HG02571 (cell line): Measurements from ENCODE around the gene TFF2.

Source experiments
- ATAC-seq: cut with Tn5 transposase; IDR thresholded peaks from one replicate; pipeline ENCODE4 v1.9.1; 2021; ENCODE audit warnings: mild to moderate bottlenecking, moderate library complexity; ENCODE audit not compliant: unreplicated experiment

Gene TFF2, protein sequence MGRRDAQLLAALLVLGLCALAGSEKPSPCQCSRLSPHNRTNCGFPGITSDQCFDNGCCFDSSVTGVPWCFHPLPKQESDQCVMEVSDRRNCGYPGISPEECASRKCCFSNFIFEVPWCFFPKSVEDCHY

DNA sequence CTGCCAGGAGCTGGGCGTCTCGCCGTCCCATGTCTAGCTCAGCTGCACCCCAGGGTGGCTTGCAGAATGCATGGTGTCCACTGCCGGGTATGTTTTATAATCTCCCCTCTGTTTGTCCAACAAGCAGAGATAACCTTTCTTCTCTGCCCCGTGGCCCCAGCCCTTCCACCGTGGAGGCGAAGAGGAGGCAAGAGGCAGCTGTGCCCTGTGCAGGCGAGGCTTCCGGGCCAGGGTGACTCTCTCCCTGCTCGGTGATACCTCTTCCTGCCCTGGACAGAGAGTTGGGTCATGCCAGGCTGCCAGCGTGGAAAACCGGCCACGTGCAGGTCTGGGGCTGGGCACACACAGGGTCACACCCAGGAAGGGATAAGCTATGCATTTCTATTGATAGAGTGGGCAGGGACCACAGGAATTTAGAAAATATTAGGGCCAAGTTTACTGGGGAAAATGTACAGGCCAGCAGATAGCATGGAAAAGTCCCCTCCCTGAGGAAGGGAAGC, at the start of gene TFF2:
TFF2 (minus strand) TSS at position 68 of the 500 bp plus-strand sequence; CDS start at position 31, 37 bp downstream.
- no peak for ATAC-seq

DNA sequence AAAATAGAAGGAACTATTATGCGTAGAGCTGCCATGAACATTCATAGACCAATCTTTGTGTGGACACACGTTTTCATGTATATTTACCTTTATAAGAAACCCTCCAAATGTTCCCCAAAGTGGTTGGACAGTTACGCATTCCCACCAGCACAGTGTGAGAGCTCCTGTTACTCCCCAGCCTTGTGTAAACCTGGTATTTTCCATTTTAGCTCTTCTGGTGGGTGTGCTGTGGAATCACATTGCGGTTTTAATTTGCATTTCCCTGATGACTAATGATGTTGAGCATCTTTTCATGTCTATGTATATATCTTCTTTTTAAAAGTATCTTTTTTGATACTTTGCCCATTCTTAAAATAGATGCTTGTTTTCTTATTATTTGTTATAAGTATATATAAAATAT, 49.7 kb upstream of the TFF2 start:
- ATAC-seq: no peak

DNA sequence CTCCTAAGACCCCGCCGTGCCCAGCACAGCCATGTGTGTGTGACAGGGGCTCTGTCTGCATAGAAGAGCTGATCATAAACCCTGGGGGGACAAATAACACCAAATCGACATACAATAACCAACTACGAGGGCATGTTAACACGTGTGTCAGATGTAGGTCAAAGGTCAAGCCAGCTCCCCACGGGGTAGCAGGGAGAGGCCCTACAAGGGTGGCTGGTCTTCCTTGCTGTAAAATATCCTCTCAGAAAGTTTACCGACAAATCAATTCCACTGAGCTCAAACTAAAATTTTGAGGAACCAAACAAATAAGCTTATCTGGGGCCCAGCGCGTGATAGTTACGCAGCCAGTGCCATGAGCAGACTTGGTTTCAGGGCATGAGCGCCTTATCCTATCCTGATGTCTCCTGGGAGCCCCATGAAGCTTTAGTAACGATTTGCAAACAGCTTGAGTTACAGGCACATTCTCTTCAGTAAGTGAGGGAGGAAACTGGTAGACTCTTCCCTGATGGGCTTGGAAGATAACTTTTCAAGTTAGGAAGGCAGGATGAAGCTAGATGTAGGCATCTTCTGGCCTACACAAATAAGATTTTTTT, 47.7 kb upstream of the TFF2 start:
- ATAC-seq: no peak

DNA sequence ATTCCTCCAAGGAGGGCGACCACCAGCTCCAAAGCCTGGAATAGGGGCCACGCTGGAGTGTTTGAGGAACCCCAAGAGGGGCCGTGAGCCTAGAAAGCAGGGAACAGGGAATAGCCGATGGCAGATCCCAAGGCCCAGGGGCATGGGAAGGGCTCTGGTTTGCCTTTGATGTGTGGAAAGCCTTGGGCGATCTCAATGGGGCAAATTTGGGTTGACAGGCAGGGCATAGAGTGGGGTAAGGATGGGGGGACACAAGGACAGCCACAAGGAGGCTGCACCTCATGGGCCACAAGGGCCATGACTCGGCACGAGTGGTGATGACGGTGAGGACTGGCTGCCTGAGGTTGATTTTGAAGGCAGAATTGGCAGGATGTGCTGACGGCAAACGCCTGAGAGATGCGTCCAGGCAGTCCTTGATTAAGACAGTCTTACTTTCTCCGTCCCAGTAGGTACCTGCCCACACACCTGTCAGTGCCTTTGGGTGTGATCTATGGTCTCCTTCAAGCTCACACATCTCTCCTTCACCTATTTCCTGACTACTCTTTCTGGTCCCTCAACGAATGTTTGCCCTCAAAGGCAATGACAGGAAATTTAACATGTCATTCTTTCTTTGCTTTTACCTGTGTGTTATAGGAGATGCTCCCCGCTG, 47.1 kb upstream of the TFF2 start:
- ATAC-seq: no peak

DNA sequence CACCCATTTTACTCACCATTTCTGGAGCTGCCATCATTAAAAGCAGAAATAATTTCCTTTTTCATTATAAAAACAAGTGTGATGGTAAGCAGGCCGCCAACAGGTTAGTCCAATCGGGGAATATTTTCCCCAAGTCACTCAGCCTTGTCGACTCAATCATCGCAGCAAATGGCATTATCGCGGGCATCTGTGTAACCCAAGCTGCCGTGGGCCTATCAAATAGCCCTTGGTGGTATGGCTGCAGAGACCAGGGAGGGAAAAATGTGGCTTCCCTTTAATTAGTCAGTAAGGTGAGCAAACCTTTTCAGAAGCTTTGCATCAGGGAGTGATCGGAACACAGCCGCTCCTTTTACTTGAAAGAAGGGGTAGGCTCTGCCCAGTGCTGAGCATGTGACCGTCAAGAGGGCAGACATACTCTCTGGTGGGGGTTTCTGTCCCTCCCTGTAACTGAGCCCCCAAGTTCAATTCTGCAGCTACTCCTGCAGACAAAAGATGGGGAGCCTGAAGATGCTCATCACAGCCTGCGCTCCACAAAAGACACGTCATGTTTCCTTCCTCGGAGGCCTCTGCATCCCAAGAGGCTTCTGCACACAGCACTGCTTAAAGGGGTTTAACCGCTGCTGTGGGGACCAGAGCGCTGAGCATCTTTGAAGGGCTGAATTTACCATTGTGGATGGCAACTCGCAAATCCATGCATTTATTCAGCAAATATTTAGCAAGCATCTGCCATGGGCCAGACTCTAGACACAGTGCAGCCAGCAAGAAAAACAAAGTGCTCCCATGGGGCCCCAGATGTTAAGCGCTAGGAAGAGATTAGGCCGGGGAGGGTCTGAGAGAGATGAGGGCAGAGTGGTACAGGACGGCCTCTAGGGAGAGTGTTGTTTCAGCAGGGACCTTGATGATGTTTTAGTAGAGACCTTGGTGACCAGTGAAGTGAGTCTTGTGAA, 46.3 kb upstream of the TFF2 start:
- no peak for ATAC-seq

DNA sequence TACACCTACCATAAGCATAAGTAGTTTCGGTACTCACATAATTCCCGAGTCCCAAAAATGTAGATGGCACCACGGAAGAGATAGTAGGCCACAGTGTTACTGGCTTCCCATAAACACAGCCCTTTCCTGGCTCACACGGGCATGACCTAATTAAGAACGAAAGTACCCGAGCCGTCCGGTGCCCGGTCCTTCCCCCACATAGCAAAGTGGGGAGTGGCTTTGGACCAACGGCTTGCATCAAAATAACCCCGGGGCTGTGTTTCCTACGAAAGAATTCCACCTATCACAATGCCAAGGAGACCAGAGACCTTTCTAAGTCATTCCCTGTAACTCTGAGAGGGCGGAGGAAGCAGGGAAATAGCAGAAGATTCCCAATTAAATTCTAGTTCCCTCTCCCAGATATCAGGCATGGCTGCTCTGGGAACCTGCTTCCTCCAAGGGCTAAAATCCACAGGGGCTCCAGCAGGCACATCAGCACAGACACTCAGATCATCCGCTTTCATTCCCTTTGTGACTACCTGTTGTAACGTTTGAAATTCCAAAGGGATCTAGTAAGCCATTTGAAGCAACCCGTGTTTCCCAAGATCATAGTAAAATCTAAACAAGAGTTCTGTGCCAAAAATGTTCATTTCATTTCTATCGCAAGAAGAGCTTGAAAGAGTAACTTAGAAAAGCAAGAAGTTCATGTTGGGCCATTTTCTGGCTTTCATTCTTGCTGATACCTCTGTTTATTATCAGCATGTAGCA, 45.3 kb upstream of the TFF2 start, which contains the start of gene TMPRSS3:
TMPRSS3 (minus strand) TSS at position 148 of the 747 bp plus-strand sequence. CDS start 635 bp downstream, outside the sequence.
- no peak for ATAC-seq

DNA sequence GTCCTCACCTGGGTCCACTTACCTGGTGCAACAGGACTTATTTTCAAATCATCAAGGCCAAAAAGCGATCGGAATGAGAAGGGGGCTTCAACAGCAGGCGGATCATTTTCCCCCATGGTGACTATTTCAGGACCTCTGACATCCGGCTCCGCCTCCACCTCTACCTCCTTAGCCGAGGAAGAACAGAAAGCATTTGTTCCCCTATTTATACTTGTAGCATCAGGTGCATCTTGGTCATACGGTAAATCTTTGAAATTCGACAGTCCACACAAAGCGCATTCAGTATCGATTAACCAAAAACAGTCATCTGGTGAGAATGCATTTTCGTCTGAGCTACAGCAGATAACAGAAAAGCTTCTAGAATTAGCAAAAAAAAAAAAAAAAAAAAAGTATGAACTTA, 44.5 kb upstream of the TFF2 start:
- no peak for ATAC-seq

DNA sequence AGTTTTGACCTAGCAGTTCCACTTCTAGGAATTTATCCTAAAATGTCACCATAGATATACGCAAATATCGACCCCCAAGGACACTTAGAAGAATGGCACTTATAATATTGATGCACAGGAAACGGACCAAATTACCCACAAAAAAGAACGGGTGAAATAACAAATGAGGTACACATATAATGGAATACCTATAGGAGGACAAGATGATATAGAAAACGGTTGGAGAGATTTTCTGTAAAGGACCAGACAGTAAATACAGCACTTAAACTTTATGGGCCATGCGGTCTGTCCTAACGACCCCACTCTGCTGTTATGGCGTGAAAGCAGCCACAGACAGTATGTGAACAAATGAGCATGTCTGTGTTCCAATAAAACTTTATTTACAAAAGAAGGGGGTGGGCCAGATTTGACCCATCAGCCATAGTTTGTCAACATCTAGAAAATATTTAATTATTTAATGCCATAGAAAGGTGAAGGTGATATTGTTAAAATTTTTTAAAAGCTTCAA, 42.7 kb upstream of the TFF2 start:
- ATAC-seq: no peak

DNA sequence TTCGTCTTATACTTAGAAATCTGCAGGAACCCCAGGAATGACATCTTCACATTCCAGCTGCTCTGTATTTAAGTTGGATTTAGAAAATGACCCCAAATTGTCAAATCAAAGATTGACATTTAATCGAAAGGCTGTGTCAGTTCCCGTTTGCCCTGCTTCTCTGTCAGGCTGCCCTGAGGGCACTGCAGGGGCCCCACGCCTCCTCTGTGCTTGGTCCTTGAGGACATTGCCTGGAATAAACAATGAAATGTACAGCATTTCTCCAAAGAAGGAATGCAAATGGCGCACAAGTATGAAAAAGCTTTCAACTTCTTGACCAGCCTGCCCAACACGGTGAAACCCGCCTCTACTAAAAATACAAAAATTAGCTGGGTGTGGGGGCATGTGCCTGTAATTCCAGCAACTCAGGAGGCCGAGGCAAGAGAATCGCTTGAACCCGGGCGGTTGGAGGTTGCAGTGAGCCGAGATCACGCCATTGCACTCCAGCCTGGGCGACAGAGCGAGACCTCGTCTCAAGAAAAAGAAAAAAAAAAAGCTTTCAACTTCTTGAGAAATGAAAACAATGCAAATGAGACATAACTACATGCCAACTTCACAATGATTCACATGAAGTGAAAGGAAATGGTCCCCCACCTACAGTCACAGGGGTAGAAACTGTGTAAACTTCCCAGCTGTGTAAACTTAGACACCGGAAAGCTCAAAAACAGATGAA, 42.1 kb upstream of the TFF2 start:
- ATAC-seq: no peak

DNA sequence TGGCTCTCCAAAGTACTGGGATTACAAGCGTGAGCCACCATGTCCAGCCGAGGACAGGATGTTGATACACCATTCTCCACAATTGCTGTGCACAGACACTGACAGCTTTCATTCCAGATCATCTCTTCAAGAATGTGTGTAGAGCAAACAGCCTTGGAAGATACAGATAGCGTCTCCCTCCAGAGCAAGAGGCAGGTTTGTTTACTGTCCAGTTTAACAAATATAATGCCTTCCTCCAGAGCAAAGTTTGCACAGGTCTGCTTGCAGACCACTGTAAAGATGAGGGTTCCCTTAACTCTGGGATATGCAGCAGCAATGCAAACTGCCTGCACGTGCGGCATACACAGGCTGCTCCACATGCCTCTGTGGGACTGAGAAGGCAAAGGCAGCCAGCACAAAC, 40.5 kb upstream of the TFF2 start:
- ATAC-seq: no peak

DNA sequence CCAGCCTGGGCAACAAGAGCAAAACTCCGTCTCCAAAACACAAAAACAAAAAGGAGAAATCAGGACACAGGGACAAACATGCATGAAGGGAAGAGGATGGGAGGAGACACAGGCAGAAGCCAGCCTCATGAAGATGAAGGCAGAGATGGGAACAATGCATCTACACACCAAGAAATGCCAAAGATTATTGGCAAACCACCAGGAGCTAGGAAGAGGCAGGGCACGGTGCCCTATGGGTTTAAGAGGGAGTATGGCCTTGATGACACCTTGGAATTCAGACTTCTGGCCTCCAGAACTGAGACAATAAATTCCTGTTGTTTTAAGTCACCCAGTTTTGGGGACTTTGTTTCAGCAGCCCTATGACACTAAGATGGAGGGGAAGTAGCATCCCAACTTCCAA, 39.9 kb upstream of the TFF2 start:
- ATAC-seq: no peak

DNA sequence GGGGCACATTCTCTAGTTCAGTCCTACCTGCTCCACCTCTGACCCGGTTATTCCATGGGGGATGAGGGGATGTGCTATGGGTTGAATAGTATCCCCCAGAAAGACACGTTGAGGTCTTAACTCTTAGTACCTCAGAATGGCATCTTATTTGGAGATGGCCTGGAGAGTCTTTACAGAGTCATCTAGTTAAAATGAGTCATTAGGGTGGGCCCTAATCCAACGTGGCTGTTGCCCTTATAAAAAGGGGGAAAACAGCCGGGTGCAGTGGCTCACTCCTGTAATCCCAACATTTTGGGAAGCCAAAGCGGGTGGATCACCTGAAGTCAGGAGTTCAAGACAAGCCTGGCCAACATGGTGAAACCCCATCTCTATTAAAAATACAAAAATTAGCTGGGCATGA, 39.4 kb upstream of the TFF2 start:
- ATAC-seq: no peak

DNA sequence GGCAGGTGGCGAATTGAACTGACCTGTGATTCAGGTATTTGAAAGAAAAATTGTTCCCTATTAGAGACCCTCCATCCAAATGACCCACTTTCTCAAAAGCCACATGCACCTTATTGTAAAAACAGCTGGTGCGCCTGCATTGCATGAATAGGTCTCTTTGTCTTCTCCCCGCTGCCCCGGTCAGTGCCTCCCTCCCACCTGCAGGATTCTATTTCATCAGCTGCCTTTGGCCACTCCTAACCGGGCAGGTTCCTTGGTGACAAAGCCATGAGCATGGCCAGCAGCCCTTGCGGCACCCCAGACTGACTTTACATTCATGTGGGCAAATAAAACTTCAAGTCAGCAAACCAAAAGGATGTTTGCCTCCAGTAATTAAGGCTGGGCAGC, 38.6 kb upstream of the TFF2 start:
- no peak for ATAC-seq

DNA sequence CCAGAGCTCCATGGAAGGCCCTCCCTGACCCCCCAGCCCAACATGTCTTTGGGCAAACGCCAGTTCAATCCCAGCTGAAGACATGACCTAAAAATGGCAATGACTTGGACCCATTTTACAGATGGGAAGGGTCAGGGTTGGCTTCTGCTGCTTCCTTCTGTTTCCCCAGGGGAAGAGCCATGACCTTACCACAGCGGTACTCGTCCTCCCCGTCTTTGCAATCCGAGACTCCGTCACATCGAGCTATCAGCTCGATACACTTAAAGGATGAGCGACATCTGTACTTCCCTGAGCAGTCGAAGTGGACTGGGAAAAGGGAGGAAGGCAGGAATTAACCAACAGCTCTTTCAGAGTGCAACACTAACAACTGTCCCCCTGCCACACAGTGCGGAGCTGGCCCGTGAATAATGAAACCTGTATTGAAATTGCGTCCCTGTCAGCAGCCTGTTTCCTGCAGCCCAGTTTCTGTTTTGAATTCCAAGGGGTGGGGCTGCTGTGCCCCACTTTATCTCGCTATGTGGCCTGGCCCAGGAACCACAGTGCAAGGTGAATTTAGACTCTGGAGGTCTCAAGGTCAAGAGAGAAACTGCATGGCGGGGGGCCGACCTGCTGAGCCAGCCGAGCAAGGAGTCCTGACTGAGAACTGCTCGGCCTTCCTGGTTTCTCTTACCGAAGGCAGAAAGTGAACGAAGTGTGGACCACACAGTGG, 38.1 kb upstream of the TFF2 start:
- no peak for ATAC-seq

DNA sequence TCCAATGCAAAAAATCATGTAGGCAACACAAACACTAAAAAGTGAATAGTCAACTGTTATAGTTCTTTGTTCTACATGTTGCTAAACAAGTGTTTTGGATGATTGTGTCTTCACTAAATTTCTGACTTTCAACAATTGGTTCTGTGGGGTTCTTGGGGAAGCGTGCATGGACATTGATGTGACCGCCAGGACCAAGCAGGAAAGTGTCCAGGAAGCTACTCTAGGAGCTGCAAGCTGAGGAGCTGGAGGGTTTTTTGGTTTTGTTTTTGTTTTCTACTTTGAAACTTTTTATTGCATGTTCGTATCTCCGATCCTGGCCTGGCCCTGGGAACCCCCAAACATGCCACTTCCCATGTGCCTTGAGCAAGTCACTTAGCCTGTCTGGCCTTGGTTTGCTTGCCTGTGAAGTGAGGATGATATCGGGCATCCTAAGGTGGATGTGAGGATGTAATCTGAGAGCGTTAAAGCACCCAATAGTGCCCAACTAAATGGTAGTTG, 37.1 kb upstream of the TFF2 start:
- ATAC-seq: no peak

DNA sequence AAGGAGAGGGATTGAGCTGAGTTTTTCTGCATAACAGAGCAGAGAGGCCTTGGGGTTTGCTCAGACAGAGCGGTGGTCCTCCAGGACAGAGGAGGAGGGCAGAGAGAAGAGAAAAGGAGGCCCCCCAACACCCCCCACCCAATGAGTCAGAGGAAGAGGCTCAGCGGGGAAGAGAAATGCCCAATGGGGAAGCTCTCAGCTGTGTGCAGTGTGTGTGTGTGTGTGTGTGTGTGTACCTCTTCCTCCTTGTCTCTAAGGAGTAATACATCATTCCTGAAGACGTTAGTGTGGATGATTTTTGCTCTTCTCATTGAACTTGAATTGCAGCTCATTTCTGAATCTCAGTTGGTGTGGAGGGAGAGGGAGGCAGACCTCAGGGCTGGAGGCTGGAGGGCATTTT, 36.4 kb upstream of the TFF2 start:
- no peak for ATAC-seq

DNA sequence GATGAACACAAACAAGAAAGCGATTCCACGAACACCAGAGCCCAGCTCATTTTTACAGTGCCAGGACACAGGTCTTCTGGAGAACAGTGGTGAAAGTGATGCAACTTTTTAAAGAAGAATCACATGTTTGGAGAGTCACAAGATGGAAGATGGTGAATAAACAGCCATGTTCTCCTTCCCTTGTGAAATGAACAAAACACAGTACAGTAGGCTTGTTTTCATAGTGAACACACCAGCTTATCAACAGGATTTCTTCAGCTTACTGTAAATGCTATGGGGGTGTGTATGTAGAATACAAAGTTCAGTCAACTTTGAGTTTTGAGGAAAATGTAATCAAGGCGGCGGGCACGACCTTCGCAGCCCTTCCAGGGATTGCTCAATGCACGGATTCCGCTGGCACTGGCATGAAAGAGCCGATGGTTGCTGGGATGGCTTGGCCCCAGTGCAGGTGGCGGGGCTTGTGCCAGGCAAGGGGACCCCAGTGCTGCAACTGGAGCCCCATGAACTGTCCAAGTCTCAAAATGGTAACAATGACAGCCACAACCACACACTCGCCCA, 35.3 kb upstream of the TFF2 start:
- no peak for ATAC-seq

DNA sequence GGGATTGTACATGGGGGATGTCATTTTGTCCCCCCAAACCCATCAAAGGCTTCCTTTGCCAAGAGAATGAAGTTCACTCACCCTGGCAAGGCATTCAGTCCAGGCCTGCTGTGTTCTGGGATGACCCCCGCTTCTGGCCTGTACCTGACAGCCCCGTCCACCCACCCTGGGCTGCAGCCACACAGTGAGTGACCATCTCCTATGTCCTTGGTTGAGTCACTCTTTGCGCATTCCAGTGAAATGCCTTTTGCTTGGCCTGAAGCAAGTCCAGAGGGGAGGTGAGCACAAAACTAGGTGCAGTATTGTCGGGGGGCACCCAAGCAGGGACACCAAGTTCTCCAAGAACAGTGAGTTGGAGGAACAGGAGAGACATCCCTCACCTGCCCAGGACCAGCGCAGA, 34.8 kb upstream of the TFF2 start:
- ATAC-seq: no peak

DNA sequence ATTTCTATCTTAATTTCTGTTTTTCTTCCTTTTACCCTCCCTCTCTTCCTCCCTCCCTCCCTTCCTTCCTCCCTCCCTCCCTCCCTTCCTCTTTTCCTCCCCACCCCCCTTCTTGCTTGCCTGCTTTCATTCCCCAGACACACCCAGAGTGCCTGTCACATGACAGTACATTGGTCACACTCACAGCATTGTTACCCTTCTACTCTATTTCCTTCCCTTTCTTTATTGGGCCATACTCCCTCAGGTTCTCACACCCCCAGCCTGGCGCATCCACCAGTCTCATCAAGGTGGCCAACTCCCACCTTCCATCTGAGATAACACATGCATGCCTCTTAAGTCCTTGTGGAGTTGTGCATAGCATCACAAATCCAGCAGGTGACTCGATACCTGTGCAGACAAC, 34.2 kb upstream of the TFF2 start:
- ATAC-seq: no peak
